Neural crest cell (in vitro differentiated cells): Measurements from ENCODE around the gene AGMAT. TPM values are rescaled to one million over a fixed set of nuclear protein-coding genes. Genes with fewer than 3 reads are reported as not detected.

Source experiments
- DNase-seq: peaks from one replicate; pipeline ENCODE4 v3.0.0; 2021; ENCODE audit warnings: low read depth, mixed read lengths, low spot score
- H3K27ac Mint-ChIP-seq: one replicate; pipeline ENCODE4 v1.8.0; 2021; ENCODE audit warnings: mild to moderate bottlenecking, mixed read lengths; ENCODE audit not compliant: unreplicated experiment
- H3K27me3 Mint-ChIP-seq: 2 replicates; pipeline ENCODE4 v1.8.0; 2021; ENCODE audit warnings: low read depth, mild to moderate bottlenecking, mixed read lengths
- H3K36me3 Mint-ChIP-seq: 2 replicates; pipeline ENCODE4 v1.8.0; 2021; ENCODE audit warnings: low read depth, mild to moderate bottlenecking, mixed read lengths
- H3K4me1 Mint-ChIP-seq: 2 replicates; pipeline ENCODE4 v1.8.0; 2021; ENCODE audit warnings: mixed read lengths
- H3K4me3 Mint-ChIP-seq: one replicate; pipeline ENCODE4 v1.8.0; 2021; ENCODE audit warnings: mild to moderate bottlenecking, mixed read lengths
- H3K9me3 Mint-ChIP-seq: 2 replicates; pipeline ENCODE4 v1.8.0; 2021; ENCODE audit warnings: mixed read lengths
- CTCF ChIP-seq: fragments of 200-600 bp; sonication (generic); conservative IDR thresholded peaks from 2 replicates; pipeline ENCODE4 v1.5.0; 2021; ENCODE audit warnings: antibody characterized with exemption, mild to moderate bottlenecking
- total RNA-seq: library from RNA; stranded (reverse); gene quantifications from 2 replicates; pipeline ENCODE4 v1.2.1, GENCODE V29; 2021

AGMAT gene
- total RNA-seq, 1 donor from 2014 or later: 1.4 TPM

GRCh38 chr1:15558516-15558915 lies 26.3 kb downstream of the AGMAT start:
- no peak for TF ChIP-seq CTCF
- Mint-ChIP-seq H3K27ac (no peak overlapping the region), H3K9me3 (no peaks in the 10 kb centered on the region), H3K27me3 (no peaks in the 10 kb centered on the region), H3K4me1 (no peaks in the 10 kb centered on the region), H3K4me3 (no peak overlapping the region), H3K36me3 (no peaks in the 10 kb centered on the region)
- no peak for DNase-seq

DNA sequence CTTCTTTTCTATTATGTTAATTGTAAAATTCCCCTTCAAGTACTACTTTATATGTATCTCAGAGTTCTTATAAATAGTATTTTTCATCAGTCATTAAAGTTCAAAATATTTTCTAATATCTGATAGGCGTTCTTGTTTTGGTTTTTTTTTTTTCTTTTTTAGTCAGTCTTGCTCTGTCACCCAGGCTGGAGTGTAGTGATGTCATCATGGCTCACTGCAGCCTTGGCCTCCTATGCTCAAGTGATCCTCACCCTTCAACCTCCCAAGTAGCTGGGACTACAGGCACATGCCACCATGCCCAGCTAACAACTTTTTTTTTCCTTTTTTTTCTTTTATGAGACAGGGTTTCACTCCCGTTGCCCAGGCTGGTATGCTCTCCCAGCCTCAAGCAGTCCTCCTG lies 27.3 kb downstream of the AGMAT start:
- Mint-ChIP-seq H3K27me3 (no peaks in the 10 kb centered on the region), H3K27ac (no peak overlapping the region), H3K9me3 (no peaks in the 10 kb centered on the region), H3K36me3 (no peaks in the 10 kb centered on the region), H3K4me1 (no peaks in the 10 kb centered on the region), H3K4me3 (no peak overlapping the region)
- DNase-seq: no peak
- TF ChIP-seq CTCF: no peak

DNA sequence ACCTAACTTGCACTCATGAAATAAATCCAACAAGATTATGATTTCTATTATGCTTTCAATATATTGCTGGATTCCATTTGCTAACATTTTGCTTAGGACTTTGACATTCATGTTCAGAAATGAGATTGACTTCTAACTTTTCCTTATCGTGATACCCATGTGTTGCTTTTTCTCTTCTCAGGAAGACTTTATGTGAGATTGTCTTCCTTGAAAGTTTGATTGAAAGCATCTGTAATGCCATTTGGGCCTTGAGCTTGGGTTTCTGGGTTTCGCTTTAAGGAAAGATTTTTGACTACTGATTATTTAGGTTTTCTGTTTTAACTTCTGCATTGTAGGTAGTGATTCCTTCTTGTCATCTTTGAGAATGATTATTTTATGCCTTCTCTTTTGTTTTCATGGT lies 27.8 kb downstream of the AGMAT start:
- Mint-ChIP-seq H3K4me3 (no peak overlapping the region), H3K36me3 (no peaks in the 10 kb centered on the region), H3K9me3 (no peaks in the 10 kb centered on the region), H3K27ac (no peak overlapping the region), H3K4me1 (no peaks in the 10 kb centered on the region), H3K27me3 (no peaks in the 10 kb centered on the region)
- DNase-seq: no peak
- no peak for TF ChIP-seq CTCF

- no peak overlapping the region for H3K27ac Mint-ChIP-seq
- peaks cover 14% of the 10 kb centered on the region for H3K36me3 Mint-ChIP-seq
- DNase-seq: no peak
- no peaks in the 10 kb centered on the region for H3K4me1 Mint-ChIP-seq
- TF ChIP-seq CTCF: no peak
- no peak overlapping the region for H3K4me3 Mint-ChIP-seq
- no peaks in the 10 kb centered on the region for H3K9me3 Mint-ChIP-seq
- H3K27me3 Mint-ChIP-seq: no peaks in the 10 kb centered on the region
Observed at GRCh38 chr1:15550573-15550972, 34.3 kb downstream of the AGMAT start.

- DNase-seq: no peak
- H3K36me3 Mint-ChIP-seq: peaks cover 14% of the 10 kb centered on the region
- no peak overlapping the region for H3K4me3 Mint-ChIP-seq
- H3K9me3 Mint-ChIP-seq: no peaks in the 10 kb centered on the region
- H3K27ac Mint-ChIP-seq: no peak overlapping the region
- no peak for TF ChIP-seq CTCF
- H3K4me1 Mint-ChIP-seq: no peaks in the 10 kb centered on the region
- no peaks in the 10 kb centered on the region for H3K27me3 Mint-ChIP-seq
Observed at GRCh38 chr1:15546641-15547040, 38.2 kb downstream of the AGMAT start.
